Fibroblast of pulmonary artery (primary cell): ENCODE measurements around the gene ATCAY.
"Not testable (repeated sequence)": the region's sequence is repeated elsewhere in the genome, so short reads cannot be mapped to it uniquely, and the experiment has no call there.

Source experiments
- DNase-seq: peaks from one replicate; pipeline ENCODE4 v3.0.0-alpha.2; 2010; ENCODE audit warnings: low read depth
- H3K4me3 ChIP-seq: replicated peaks from 2 replicates; pipeline ENCODE4 v1.5.1; 2011; ENCODE audit warnings: low read depth, mild to moderate bottlenecking, control low read depth, low read length, moderate library complexity
- TF ChIP-seq, protein P1 (sequence below): IDR thresholded peaks from 2 replicates; pipeline ENCODE4 v1.5.1; 2011; ENCODE audit warnings: mild to moderate bottlenecking, control low read depth, low read length, inconsistent platforms; ENCODE audit errors: missing control alignments

Gene ATCAY

DNA sequence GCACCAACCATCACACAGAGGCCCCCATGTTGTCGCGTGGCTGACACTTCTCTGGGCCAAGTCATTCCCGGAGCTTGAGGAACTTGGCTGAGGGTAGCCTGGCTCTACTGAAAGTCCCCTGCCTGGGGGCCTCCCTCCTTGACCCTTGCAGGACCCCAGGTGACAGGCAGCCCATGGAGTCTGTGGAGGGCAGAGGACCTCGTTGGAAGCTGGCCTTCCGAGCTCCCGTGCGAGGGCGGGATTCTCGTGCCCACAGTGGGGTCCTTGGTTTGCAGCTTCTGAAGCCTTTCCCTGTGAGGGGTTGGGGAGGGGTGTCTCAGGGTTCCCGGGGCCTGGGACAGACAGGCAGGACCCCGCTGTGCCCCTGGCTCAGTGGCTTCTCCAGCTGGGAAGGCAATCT, 68.8 kb downstream of the ATCAY start:
- no peak overlapping the region for H3K4me3 ChIP-seq
- TF ChIP-seq, protein P1, sequence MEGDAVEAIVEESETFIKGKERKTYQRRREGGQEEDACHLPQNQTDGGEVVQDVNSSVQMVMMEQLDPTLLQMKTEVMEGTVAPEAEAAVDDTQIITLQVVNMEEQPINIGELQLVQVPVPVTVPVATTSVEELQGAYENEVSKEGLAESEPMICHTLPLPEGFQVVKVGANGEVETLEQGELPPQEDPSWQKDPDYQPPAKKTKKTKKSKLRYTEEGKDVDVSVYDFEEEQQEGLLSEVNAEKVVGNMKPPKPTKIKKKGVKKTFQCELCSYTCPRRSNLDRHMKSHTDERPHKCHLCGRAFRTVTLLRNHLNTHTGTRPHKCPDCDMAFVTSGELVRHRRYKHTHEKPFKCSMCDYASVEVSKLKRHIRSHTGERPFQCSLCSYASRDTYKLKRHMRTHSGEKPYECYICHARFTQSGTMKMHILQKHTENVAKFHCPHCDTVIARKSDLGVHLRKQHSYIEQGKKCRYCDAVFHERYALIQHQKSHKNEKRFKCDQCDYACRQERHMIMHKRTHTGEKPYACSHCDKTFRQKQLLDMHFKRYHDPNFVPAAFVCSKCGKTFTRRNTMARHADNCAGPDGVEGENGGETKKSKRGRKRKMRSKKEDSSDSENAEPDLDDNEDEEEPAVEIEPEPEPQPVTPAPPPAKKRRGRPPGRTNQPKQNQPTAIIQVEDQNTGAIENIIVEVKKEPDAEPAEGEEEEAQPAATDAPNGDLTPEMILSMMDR, result no peak
- no peak for DNase-seq

DNA sequence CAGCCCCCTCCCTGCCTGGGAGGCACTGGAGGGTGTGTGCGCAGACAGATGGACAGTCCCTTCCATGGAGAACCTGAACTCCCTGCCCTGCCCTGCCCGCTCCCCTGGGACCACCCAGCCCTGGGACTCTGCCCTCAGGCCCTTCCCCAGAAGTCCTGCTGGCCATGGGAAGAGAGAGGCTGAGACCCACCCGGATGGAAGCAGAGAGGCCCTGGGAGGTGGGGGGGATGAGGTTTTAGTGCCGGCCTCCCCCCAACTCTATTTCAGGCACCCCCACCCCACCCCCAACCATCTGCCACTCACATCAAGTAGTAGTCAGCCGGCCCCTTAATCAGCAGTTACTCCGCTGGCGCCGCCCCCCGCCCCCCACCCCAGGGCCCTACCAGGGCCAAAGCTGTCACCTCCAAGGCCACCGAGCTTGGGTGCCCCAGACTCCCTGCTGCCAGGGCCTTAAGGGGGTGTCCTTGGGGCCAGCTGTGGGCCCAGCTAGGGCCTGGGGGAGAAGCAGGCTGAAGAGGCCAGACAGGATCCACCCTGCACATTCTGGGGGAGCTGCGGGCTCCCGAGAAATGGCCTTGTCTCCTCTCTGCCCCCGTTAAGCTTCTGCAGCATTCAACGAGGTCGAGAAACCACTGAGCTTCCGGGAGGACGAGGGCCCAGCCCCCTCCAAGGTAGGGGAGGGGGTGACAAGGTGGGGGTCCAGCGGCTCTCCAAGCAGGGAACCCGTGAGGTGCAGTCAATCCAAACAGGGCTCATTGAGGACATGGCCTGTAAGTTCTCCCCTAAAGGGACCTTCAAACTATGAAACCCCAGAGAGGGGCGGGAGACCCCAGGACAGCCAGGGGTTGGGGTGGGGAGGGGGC, 69.7 kb downstream of the ATCAY start:
- no peak for DNase-seq
- TF ChIP-seq, protein P1, result no peak
- no peak overlapping the region for H3K4me3 ChIP-seq

DNA sequence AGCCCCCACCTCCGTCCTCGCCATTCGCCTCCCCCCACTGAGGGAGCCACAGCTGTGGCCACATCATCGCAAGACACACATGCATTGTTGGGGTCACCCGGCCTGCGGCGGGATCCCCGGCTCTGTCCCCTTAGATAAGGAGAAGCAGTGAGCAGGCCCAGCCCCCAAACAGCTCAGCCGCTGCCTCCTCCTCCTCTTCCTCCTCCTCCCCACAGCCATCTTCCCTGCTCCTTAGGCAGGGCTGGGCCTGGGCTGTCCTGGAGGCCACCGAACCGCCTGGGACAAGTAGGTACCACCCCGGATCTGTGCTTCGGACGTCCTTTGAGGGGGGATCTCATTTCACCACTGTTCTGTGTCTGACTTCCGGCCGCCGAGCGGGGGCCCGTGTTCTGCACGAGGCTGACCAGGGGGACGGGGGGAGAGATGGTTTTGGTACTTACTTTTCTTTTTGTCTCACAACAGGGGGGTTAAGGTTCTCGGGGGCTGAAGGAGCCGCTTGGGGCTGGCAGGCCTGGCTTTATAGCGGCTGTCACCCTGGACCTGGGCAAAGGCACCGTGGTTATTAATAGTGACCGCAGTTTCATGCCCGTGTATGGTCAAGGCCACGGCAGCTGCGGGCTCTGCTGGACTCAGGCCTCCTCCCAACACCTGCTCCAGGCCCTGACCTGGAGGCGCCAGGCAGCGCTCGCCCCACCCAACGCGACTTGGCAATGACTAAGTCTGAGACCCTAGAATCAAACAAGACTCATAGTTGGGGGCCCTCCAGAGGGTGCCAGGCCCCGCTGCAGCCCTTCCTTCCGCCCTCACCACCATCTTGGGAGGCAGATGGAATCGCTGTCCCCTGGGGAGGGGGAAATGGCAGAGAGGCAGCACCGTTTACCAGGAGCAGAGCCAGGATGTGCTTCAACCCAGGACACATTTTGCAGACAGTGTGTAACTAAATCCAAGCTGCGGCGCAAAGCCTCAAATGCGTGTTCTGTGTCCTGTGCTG, 70.7 kb downstream of the ATCAY start:
- DNase-seq, result no peak
- no peak overlapping the region for H3K4me3 ChIP-seq
- TF ChIP-seq, protein P1, result no peak

DNA sequence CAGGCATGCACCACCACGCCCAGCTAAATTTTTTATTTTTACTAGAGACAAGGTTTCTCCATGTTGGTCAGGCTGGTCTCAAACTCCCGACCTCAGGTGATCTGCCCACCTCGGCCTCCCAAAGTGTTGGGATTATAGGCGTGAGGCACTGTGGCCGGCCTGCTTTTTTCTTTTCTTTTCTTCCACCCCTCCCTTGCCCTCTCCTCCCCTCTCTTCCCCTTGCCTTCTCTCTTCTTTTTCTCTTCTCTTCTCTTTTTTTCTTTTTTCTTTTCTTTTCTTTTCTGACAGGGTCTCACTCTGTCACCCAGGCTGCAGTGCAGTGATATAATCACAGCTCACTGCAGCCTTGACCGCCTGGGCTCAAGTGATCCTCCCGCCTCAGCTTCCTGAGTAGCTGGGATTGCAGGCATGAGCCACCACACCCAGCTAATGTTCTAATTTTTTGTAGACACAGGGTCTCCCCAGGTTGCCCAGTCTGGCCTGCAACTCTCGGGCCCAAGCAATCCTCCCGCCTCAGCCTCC, 72.3 kb downstream of the ATCAY start:
- not testable (repeated sequence) for H3K4me3 ChIP-seq, DNase-seq

DNA sequence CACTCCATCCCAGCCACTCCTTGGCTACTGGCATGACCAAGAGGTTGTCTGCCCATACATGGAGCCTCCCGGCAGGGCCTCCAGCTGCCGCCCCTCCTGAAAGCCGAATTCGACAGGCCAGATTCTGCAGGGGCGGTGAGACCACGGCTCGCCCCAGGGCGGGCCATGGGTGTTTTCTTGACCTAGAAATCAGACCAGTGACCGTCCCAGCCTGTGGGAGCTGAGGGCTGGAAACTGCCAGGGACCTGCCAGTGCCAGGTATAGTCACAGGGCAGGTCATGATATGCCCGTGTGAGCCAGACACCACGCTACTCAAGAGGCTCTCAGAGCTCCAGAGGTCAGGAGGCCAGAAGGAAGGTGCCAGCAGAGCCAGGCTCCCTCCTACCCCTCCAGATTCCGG, 73.6 kb downstream of the ATCAY start:
- H3K4me3 ChIP-seq, result no peak overlapping the region
- TF ChIP-seq, protein P1, result no peak
- DNase-seq, result no peak

DNA sequence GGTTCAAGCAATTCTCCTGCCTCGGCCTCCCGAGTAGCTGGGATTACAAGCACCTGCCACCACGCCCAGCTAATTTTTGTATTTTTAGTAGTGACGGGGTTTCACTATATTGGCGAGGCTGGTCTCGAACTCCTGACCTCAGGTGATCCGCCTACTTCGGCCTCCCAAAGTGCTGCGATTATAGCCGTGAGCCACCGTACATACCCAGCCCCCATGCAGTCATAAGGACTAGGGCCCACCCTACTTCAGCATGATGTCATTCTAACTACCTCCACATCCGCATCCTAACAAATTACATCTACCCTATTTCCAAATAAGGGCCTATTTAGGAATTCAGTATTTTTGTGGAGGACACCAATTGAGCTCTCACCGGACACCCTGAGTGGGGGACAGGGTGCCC, 74.8 kb downstream of the ATCAY start:
- H3K4me3 ChIP-seq, result not testable (repeated sequence)

DNA sequence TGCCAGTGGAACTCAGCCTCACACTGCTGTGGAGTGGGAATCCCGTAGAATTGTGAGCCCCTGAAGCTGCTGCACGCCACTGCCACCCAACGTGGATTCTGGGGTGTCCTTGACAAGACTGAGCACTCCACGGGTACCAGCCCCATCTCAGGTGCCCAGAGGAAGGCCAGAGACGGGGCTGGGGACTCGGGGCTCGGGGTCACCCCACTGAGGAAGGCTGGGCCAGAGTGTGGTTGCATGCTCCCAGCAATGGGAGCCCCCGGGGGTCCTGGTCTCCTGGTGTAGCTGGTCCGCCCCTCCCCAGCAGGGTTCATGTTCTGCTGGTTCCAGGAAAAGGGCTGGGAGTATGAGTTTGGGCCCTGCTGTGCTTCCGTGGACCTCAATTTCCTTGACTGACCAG, 75.2 kb downstream of the ATCAY start:
- TF ChIP-seq, protein P1, result no peak
- no peak overlapping the region for H3K4me3 ChIP-seq
- DNase-seq, result no peak

More for the DNA sequence above, 74.8 kb downstream of the ATCAY start:
- not testable (repeated sequence) for DNase-seq
